GM23338 (cell line): ENCODE results near the gene PPFIA4. TPM values are rescaled to one million over a fixed set of nuclear protein-coding genes. Genes with fewer than 3 reads are reported as not detected.

Source experiments
- ATAC-seq: fragments of 200-7000 bp; cut with Tn5 transposase; 3 replicates; pipeline ENCODE4 v1.9.1; 2020
- DNase-seq: peaks from one replicate; pipeline ENCODE4 v3.0.0-alpha.2; 2015; ENCODE audit warnings: low spot score
- H2AFZ ChIP-seq: fragments of 200-600 bp; sonication (generic); 2 replicates; pipeline ENCODE4 v1.8.0; 2016; ENCODE audit warnings: antibody characterized with exemption, mild to moderate bottlenecking, moderate library complexity
- H3F3A ChIP-seq: fragments of 200-600 bp; sonication (generic); replicated peaks from 2 replicates; pipeline ENCODE4 v1.8.0; 2017; ENCODE audit warnings: antibody characterized with exemption, mixed run types, low read depth
- H3K27ac ChIP-seq: fragments of 200-600 bp; sonication (generic); 2 replicates; pipeline ENCODE4 v1.6.1; 2016; ENCODE audit warnings: low read depth
- H3K27me3 ChIP-seq: fragments of 200-600 bp; sonication (generic); 2 replicates; pipeline ENCODE4 v1.8.0; 2016; ENCODE audit warnings: mild to moderate bottlenecking, mixed run types, moderate library complexity; ENCODE audit not compliant: insufficient read depth
- H3K36me3 ChIP-seq: fragments of 200-600 bp; sonication (generic); 2 replicates; pipeline ENCODE4 v1.8.0; 2016; ENCODE audit warnings: mild to moderate bottlenecking; ENCODE audit not compliant: insufficient read depth
- H3K4me1 ChIP-seq: fragments of 200-600 bp; sonication (generic); 2 replicates; pipeline ENCODE4 v1.8.0; 2016; ENCODE audit warnings: mild to moderate bottlenecking, moderate library complexity; ENCODE audit not compliant: insufficient read depth
- H3K4me2 ChIP-seq: fragments of 200-600 bp; sonication (generic); 2 replicates; pipeline ENCODE4 v1.7.1; 2017; ENCODE audit warnings: mixed run types
- H3K4me3 ChIP-seq: fragments of 200-600 bp; sonication (generic); 2 replicates; pipeline ENCODE4 v1.6.1; 2016; ENCODE audit warnings: mixed run types
- H3K79me2 ChIP-seq: fragments of 200-600 bp; sonication (generic); replicated peaks from 2 replicates; pipeline ENCODE4 v1.8.0; 2017; ENCODE audit warnings: mild to moderate bottlenecking; ENCODE audit not compliant: insufficient read depth
- H3K9me2 ChIP-seq: fragments of 200-600 bp; sonication (generic); 2 replicates; pipeline ENCODE4 v1.8.0; 2017; ENCODE audit not compliant: insufficient read depth
- H4K20me1 ChIP-seq: fragments of 200-600 bp; sonication (generic); replicated peaks from 2 replicates; pipeline ENCODE4 v1.8.0; 2017; ENCODE audit warnings: mild to moderate bottlenecking; ENCODE audit not compliant: insufficient read depth
- H3K27ac Mint-ChIP-seq: 2 replicates; pipeline ENCODE4 v1.8.0; 2020; ENCODE audit warnings: inconsistent platforms, mild to moderate bottlenecking, moderate library complexity, mixed read lengths
- H3K27me3 Mint-ChIP-seq: 3 replicates; pipeline ENCODE4 v1.8.0; 2022; ENCODE audit warnings: low read depth, mild to moderate bottlenecking, moderate library complexity, mixed read lengths, inconsistent platforms; ENCODE audit not compliant: insufficient read depth, poor library complexity
- H3K36me3 Mint-ChIP-seq: 3 replicates; pipeline ENCODE4 v1.8.0; 2021; ENCODE audit warnings: low read depth, mild to moderate bottlenecking, inconsistent platforms, moderate library complexity, mixed read lengths
- H3K4me1 Mint-ChIP-seq: 3 replicates; pipeline ENCODE4 v1.8.0; 2020; ENCODE audit warnings: mild to moderate bottlenecking, inconsistent platforms, mixed read lengths
- H3K4me3 Mint-ChIP-seq: 3 replicates; pipeline ENCODE4 v1.8.0; 2021; ENCODE audit warnings: moderate library complexity, mild to moderate bottlenecking, inconsistent platforms, mixed read lengths
- H3K9me3 Mint-ChIP-seq: 3 replicates; pipeline ENCODE4 v1.8.0; 2020; ENCODE audit warnings: moderate library complexity, mild to moderate bottlenecking, inconsistent platforms, mixed read lengths
- CTCF ChIP-seq, 2 experiments: fragments of 200-600 bp in 1 of 2; sonication (generic) in 1 of 2; conservative IDR thresholded peaks; 2 replicates each; pipeline versions ENCODE4 v1.5.1 to v1.6.1; 2016 to 2017; ENCODE audit warnings: antibody characterized with exemption in 2 of 2, low read depth in 2 of 2, mild to moderate bottlenecking in 2 of 2, moderate library complexity in 1 of 2
- ETS1 ChIP-seq: IDR thresholded peaks from 2 replicates; pipeline ENCODE4 v1.6.1; 2016; ENCODE audit warnings: antibody characterized with exemption
- EZH2 ChIP-seq: fragments of 200-600 bp; sonication (generic); IDR thresholded peaks from one replicate; pipeline ENCODE4 v1.8.0; 2017; ENCODE audit warnings: antibody characterized with exemption, mild to moderate bottlenecking, low read depth; ENCODE audit not compliant: unreplicated experiment
- EZH2phosphoT487 ChIP-seq: fragments of 200-600 bp; sonication (generic); IDR thresholded peaks from one replicate; pipeline ENCODE4 v1.8.1; 2018; ENCODE audit warnings: antibody characterized with exemption; ENCODE audit not compliant: unreplicated experiment
- NANOG ChIP-seq: IDR thresholded peaks from 2 replicates; pipeline ENCODE4 v1.6.1; 2016; ENCODE audit warnings: antibody characterized with exemption, borderline replicate concordance
- POLR2AphosphoS5 ChIP-seq: IDR thresholded peaks from 2 replicates; pipeline ENCODE4 v1.6.1; 2016; ENCODE audit warnings: antibody characterized with exemption, low read depth
- REST ChIP-seq: IDR thresholded peaks from one replicate; pipeline ENCODE4 v1.6.1; 2018; ENCODE audit warnings: antibody characterized with exemption; ENCODE audit not compliant: unreplicated experiment
- ZNF114 ChIP-seq: fragments of 250-450 bp; sonication (Bioruptor Pico); IDR thresholded peaks from 2 replicates; pipeline ENCODE4 v1.5.0; 2020; ENCODE audit warnings: mild to moderate bottlenecking, moderate library complexity
- ZNF331 ChIP-seq: fragments of 250-450 bp; sonication (Bioruptor Pico); IDR thresholded peaks from 2 replicates; pipeline ENCODE4 v1.5.0; 2020; ENCODE audit warnings: low read depth, mild to moderate bottlenecking, moderate library complexity
- ZNF462 ChIP-seq: fragments of 250-450 bp; sonication (Bioruptor Pico); IDR thresholded peaks from 2 replicates; pipeline ENCODE4 v1.5.0; 2020; ENCODE audit warnings: mild to moderate bottlenecking, moderate library complexity
- polyA plus RNA-seq: library from polyadenylated mRNA; unstranded; fragments of >200 nt; fragmentation: Nextera tagmentation; extraction: Ambion mirVana; gene quantifications from 2 replicates; pipeline ENCODE4 v1.2.1, GENCODE V29; 2016
- total RNA-seq: library from RNA; depleted of rRNA; stranded (reverse); fragments of >200 nt; shearing (Covaris generic); gene quantifications from 2 replicates; pipeline ENCODE4 v1.2.3, GENCODE V29; 2014

Gene PPFIA4
- total and polyA plus RNA-seq, 2 experiments from 2014 or later = 1.3 to 7.6 TPM

GRCh38 chr1:203122159-203122558, 95.9 kb downstream of the PPFIA4 start:
- no peak overlapping the region for H3K4me3 ChIP-seq
- DNase-seq (no peak), ATAC-seq (no peak)
- H3K9me2 ChIP-seq = no peaks in the 10 kb centered on the region
- TF ChIP-seq POLR2AphosphoS5 = no peak
- TF ChIP-seq NANOG = no peak
- TF ChIP-seq ZNF114 (CRISPR knock-in tag) = no peak
- no peak for TF ChIP-seq CTCF (conservative IDR thresholded peaks at IDR 0.05; ENCODE audit: low read depth in 2 of 2)
- TF ChIP-seq ZNF331 (CRISPR knock-in tag) = no peak
- no peak for TF ChIP-seq EZH2
- no peak for TF ChIP-seq ZNF462 (CRISPR knock-in tag)
- TF ChIP-seq EZH2phosphoT487 = no peak
- no peak for TF ChIP-seq ETS1
- no peak for TF ChIP-seq REST
- Mint-ChIP-seq H3K36me3 (no peaks in the 10 kb centered on the region), H3K4me3 (no peak overlapping the region), H3K9me3 (no peaks in the 10 kb centered on the region; the same call in 2 of the 3 replicates), H3K27me3 (peaks cover 28% of the 10 kb centered on the region), H3K27ac (no peak overlapping the region), H3K4me1 (peaks cover 28% of the 10 kb centered on the region)
- no peaks in the 10 kb centered on the region for H4K20me1 ChIP-seq
- H3K36me3 ChIP-seq = no peaks in the 10 kb centered on the region
- H3K27ac ChIP-seq = no peak overlapping the region
- no peak overlapping the region for H3K4me2 ChIP-seq
- H3F3A ChIP-seq = 0 out of 2 replicates have a peak, but pooled peaks cover 3% of the 10 kb centered on the region
- H3K4me1 ChIP-seq = peaks cover 13% of the 10 kb centered on the region
- H3K27me3 ChIP-seq = peaks cover 15% of the 10 kb centered on the region
- H2AFZ ChIP-seq = no peak overlapping the region
- no peaks in the 10 kb centered on the region for H3K79me2 ChIP-seq
